Measurements from ENCODE around the gene PSME2. TPM values are rescaled to one million over a fixed set of nuclear protein-coding genes. Genes with fewer than 3 reads are reported as not detected.

PSME2 gene, protein sequence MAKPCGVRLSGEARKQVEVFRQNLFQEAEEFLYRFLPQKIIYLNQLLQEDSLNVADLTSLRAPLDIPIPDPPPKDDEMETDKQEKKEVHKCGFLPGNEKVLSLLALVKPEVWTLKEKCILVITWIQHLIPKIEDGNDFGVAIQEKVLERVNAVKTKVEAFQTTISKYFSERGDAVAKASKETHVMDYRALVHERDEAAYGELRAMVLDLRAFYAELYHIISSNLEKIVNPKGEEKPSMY
- total RNA-seq (2014; rRNA removed; shearing (Covaris generic)) (38.3 and 41.4 TPM in 2 replicates), polyA plus RNA-seq (2016; fragmentation: Nextera tagmentation; extraction: Ambion mirVana) (158 and 164 TPM in 2 replicates)

DNA sequence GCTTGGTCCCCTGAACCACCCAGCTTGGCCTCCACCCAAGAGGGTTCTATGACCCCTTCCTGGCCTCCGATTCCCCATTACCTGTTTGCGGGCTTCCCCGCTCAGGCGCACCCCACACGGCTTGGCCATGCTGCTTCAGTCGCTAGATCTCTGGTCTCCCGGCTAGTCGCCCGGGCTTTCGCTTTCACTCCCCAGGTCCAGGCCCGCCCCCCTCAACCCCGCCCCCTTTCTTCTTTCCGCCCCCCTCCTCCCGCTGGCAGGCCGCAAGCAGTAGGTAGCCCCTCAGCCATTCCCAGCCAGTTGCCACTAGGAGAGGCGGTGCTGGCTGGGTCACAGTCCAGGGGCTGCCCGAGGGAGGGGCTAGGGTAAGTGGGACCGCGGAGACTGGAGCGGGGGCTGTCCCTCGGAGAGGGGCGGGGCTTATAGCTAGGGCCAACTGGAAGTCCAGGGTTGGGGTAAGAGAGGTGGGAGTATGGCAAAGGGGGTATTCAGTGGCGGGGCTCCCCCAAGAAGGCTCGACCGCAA lies at the start of gene PSME2:
Gene PSME2 (minus strand): TSS at position 158 of the 525 bp plus-strand sequence. CDS start 29 bp downstream, at position 129.
- in situ Hi-C loops (cut with MboI), result no loop called here

DNA sequence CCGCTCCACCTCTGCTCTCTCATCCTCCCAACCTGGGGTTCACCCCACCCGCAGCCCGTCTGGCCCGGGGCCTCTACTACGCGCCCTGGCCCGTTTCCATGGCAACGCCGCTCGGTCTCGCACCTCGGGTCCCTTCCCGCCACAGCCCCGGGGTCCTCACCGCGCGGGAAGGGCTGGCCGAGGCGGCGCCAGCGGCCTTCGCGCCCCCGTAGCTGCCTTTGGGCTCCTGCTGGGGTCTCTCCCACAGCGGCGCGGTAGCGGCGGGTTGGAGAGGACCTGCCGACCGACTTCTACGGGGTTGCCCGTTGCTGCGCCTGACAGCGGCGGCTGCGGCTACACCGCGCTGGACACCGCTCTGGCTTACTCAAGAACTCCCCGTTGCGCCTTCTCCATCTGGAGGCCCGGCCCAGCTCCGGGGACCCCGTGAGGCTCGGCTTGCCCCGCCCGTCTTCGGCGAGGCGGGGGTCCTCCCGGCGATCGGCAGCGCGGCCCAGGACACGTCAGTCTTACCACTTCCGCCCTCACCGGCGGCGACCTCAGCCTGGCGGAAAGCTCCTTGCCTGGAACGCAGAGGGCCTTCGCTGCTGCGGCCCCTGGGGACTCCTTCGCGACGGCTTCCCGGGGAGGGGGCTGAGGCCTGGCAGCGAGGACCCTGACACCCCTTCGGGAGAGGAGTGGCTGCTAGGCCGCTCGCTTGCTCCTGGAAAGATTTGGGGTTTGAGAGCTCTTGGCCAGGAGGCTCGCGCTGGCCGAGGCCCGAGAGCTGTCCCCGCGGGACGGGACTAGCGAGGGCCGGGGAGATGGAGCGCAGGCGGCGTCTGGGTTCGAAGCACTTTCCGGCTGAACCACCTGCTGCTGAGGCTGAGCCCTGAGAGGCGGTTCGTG lies 49.0 kb upstream of the PSME2 start, which contains the start of gene TM9SF1:
Gene TM9SF1 (minus strand): TSS at position 256 of the 885 bp plus-strand sequence. CDS start 422 bp downstream, outside the sequence.
- peak within 1 kb of the TSS; percentile 83 for H3K4me3 ChIP-seq
- no peak for TF ChIP-seq EZH2 (IDR thresholded peaks at IDR 0.05; ENCODE audit: insufficient read depth, poor library complexity, severe bottlenecking)
- TF ChIP-seq EZH2phosphoT487 (IDR thresholded peaks at IDR 0.05; ENCODE audit: insufficient read depth, low read depth), result no peak
- WGBS, 2 experiments (ENCODE audit: low coverage in 1 of 2, low lambda C conversion rate in 2 of 2, missing lambda C conversion rate in 2 of 2), result 1% methylated on average over 84 to 86 of the region's 89 CpGs
- H3K36me3 ChIP-seq (ENCODE audit: low read depth), result no peaks in the 10 kb centered on the region
- H4K20me1 ChIP-seq (ENCODE audit: insufficient read depth), result no peaks in the 10 kb centered on the region
- peaks cover 85% of the 10 kb centered on the region for H3K79me2 ChIP-seq (ENCODE audit: insufficient read depth)
- H3K9me2 ChIP-seq (ENCODE audit: insufficient read depth), result no peaks in the 10 kb centered on the region
- H3F3A ChIP-seq (ENCODE audit: insufficient read depth), result peaks cover 6% of the 10 kb centered on the region; the same call in 1 of the 2 replicates
- in situ Hi-C loops (cut with MboI), result no loop called here
- DNase-seq, result peak; percentile 93
- H2AFZ ChIP-seq, result peak within 1 kb of the TSS; percentile 80
- no peaks in the 10 kb centered on the region for H3K27me3 ChIP-seq (replicated peaks; ENCODE audit: insufficient read depth)
- H3K9me3 ChIP-seq (ENCODE audit: low read depth), result no peaks in the 10 kb centered on the region
- peak within 1 kb of the TSS; percentile 94 for H3K9ac ChIP-seq
- H3K4me1 ChIP-seq (ENCODE audit: insufficient read depth), result peaks cover 13% of the 10 kb centered on the region
- H3K4me2 ChIP-seq (ENCODE audit: unreplicated experiment), result peak within 1 kb of the TSS; percentile 99
- H3K27ac ChIP-seq, result peak within 1 kb of the TSS; percentile 81

More for the DNA sequence above, at the start of gene PSME2:
- Histone ChIP-seq H3K27ac (peak within 1 kb of the TSS; percentile 79), H3K9me2 (ENCODE audit: insufficient read depth) (no peaks in the 10 kb centered on the region), H3F3A (ENCODE audit: insufficient read depth) (peaks cover 41% of the 10 kb centered on the region), H3K9ac (peak within 1 kb of the TSS; percentile 80), H3K4me3 (peak within 1 kb of the TSS; percentile 84), H4K20me1 (ENCODE audit: insufficient read depth) (no peaks in the 10 kb centered on the region), H3K4me1 (ENCODE audit: insufficient read depth) (peaks cover 37% of the 10 kb centered on the region), H3K9me3 (ENCODE audit: low read depth) (no peaks in the 10 kb centered on the region), H3K27me3 (replicated peaks; ENCODE audit: insufficient read depth) (no peaks in the 10 kb centered on the region), H3K79me2 (ENCODE audit: insufficient read depth) (peaks cover 55% of the 10 kb centered on the region), H3K36me3 (ENCODE audit: low read depth) (peaks cover 8% of the 10 kb centered on the region; the same call in 1 of the 2 replicates), H2AFZ (peak within 1 kb of the TSS; percentile 66), H3K4me2 (ENCODE audit: unreplicated experiment) (peak within 1 kb of the TSS; percentile 85)
- TF ChIP-seq EZH2phosphoT487 (IDR thresholded peaks at IDR 0.05; ENCODE audit: insufficient read depth, low read depth) (no peak), EZH2 (IDR thresholded peaks at IDR 0.05; ENCODE audit: insufficient read depth, poor library complexity, severe bottlenecking) (no peak)
- DNase-seq, result peak; percentile 95
- WGBS, 2 experiments (ENCODE audit: low coverage in 1 of 2, low lambda C conversion rate in 2 of 2, missing lambda C conversion rate in 2 of 2), result 0 to 1% methylated on average over 7 to 25 of the region's 25 CpGs

DNA sequence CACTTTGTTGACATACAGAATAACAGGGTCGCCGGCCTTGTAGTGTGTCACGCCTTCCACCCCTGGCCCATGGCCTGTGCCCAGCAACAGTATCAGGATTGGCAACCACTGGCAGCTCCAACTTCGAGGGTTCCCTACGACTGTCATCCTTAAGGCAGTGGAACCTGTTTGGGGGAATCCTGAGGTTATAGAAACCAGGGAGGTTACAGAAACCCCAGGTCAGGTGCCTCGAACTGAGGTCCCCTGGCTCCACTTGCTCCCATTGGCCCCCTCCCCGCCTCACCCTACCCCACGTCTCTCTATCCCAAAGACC lies 48.4 kb upstream of the PSME2 start:
- 43 to 70% methylated on average over 5 to 8 of the region's 8 CpGs for WGBS, 2 experiments (ENCODE audit: low coverage in 1 of 2, low lambda C conversion rate in 2 of 2, missing lambda C conversion rate in 2 of 2)
- DNase-seq, result peak; percentile 18

More for the DNA sequence above, 48.4 kb upstream of the PSME2 start:
- no peaks in the 10 kb centered on the region for H3K27me3 ChIP-seq (replicated peaks; ENCODE audit: insufficient read depth)
- H3K4me2 ChIP-seq (ENCODE audit: unreplicated experiment), result peak overlapping the region; percentile 99
- no peaks in the 10 kb centered on the region for H3K9me2 ChIP-seq (ENCODE audit: insufficient read depth)
- H3K9me3 ChIP-seq (ENCODE audit: low read depth), result no peaks in the 10 kb centered on the region
- in situ Hi-C loops (cut with MboI), result no loop called here
- H3K36me3 ChIP-seq (ENCODE audit: low read depth), result no peaks in the 10 kb centered on the region
- peaks cover 9% of the 10 kb centered on the region for H3F3A ChIP-seq (ENCODE audit: insufficient read depth)
- peak overlapping the region; percentile 80 for H2AFZ ChIP-seq
- H3K4me3 ChIP-seq, result peak overlapping the region; percentile 83
- H4K20me1 ChIP-seq (ENCODE audit: insufficient read depth), result no peaks in the 10 kb centered on the region
- H3K9ac ChIP-seq, result peak overlapping the region; percentile 94
- H3K79me2 ChIP-seq (ENCODE audit: insufficient read depth), result peaks cover 81% of the 10 kb centered on the region
- peak overlapping the region; percentile 81 for H3K27ac ChIP-seq
- TF ChIP-seq EZH2 (IDR thresholded peaks at IDR 0.05; ENCODE audit: insufficient read depth, poor library complexity, severe bottlenecking) (no peak), EZH2phosphoT487 (IDR thresholded peaks at IDR 0.05; ENCODE audit: insufficient read depth, low read depth) (no peak)
- H3K4me1 ChIP-seq (ENCODE audit: insufficient read depth), result peaks cover 13% of the 10 kb centered on the region

Data from GM23248 (cell line).